ENCODE results near the gene P4HTM.
"Not testable (repeated sequence)": the region's sequence is repeated elsewhere in the genome, so short reads cannot be mapped to it uniquely, and the experiment has no call there.

P4HTM gene

GRCh38 chr3:48984663-48985062, 5.4 kb upstream of the P4HTM start:
- no peak for DNase-seq

- no peak for DNase-seq
Measured at GRCh38 chr3:48985831-48986376, 4.1 kb upstream of the P4HTM start.

GRCh38 chr3:48989126-48989795, 780 bp upstream of the P4HTM start:
- DNase-seq: no peak

GRCh38 chr3:48990636-48991469, 812 bp downstream of the P4HTM start:
- no peak for DNase-seq

DNA sequence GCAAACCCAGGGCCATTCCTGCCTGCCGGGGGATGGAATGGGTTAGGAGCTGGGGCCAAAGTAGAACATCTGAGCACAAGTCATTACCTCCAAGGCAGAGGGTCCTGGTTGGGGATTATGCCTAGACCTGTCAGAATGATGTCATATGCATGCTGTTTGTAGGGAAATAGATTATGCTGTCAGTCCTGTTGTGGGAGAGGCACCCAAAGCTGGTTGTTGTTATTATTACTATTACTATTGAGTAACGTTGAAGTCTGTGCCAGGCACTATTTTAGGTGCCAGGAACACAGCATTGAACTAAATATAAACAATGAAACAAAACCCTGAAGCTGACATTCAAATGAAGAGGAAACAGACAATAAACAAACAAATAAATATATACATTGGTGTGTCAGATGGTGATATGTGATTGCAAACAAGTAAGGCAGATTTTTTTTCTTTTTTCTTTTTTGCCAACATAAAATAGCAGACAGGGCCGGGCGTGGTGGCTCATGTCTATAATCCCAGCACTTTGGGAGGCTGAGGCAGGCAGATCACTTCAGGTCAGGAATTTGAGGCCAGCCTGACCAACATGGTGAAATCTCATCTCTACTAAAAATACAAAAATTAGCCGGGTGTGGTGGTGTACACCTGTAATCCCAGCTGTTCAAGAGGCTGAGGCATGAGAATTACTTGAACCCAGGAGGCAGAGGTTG, 2.0 kb downstream of the P4HTM start:
- no peak for DNase-seq

- no peak for DNase-seq
Measured at GRCh38 chr3:48993834-48994233, 3.8 kb downstream of the P4HTM start.

DNA sequence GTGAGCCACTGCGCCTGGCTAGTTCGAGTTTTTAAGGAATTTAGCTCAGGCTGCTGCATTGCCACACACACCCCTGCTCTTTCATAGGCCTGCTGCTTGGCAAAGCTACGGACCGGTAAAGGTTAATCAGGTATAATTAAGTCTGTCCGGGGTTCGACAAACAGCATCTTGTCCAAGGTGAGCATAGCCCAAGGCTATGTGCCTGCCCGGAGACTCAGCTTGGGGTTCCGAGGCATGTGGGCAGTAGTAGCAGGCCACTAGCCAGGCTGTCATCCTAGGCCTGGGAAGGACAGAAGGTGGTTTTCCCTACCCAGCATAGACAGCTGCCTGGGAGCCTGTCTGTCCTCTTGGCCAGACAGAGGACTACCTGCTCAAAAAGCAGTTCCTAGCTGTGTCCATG, 6.6 kb downstream of the P4HTM start:
- no peak for DNase-seq

- DNase-seq: no peak
Measured at GRCh38 chr3:48997102-48997635, 7.1 kb downstream of the P4HTM start.

- no peak for DNase-seq
Measured at GRCh38 chr3:48997714-48998637, 7.9 kb downstream of the P4HTM start.

DNA sequence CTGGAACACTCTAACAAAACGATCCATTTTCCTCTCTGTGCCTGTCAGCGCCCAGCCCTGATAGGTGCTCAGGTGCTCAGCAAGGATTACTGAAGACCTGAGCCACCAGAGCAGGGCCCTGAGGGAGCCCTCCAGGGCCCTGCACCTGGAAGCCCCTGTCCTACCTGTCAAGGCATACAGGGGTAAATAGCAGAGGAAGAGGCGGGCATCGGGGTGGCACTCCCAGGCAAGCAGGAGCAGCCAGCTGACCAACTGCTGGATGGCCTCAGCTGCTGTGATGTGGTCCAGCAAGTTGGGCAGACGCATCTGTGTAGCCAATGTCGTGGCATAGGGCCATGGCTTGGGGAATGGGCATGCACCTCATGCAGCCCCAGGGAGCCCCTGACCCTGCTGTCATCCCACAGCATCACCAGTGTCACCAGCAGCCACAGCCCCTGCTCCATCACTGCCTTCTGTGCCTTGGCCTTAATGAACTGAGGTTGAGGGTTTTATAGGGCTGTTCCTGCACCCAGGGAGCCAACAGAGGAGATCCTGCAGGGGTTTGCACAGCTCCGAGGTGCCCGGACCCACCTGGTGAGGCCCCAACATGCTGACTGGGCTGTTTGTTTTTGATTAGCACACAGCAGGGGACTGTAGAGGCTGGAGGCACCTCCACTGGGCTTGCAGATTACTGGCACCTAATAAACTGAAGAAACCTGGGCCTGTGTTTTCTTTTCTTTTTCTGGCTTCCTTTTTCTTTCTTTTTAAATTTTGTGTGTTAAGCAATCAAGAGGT, 9.2 kb downstream of the P4HTM start:
- DNase-seq: no peak

- DNase-seq: no peak
Measured at GRCh38 chr3:49001155-49001554, 11.1 kb downstream of the P4HTM start.

DNA sequence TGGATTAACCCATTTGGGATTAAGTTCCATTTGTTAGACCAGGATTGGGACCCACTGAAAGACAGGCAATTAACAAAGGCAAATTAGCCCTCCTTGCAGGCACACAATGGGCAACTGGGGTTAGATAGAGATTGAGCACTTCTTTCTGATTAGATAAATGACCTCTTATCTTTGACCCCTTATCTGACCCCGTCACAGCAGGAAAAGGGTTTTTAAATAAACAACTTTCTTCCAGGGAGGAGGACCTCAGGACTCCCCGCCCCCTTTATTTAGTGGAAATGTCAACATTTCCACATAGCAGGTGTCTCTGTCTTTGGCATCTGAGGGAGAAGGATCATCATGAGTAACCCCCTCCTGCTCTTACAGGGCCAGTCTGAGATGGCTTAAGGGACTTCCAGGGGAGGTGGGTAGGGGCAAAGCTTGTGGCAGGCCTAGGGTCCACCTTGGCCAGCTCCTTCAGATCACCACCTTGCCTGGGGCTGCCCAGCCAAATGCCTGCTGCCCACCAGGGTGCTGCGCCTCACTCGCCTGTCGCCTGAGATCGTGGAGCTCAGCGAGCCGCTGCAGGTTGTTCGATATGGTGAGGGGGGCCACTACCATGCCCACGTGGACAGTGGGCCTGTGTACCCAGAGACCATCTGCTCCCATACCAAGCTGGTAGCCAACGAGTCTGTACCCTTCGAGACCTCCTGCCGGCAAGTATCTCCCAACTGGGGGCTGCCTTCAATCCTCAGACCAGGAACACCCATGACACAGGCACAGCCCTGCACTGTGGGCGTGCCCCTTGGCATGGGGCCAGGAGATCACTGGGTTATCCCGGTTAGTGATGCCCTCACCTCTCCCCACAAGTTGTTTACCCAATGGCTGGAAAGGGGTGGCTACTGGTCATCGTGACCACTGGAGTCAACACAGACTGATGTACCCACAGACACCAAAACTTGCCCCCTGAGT, 14.6 kb downstream of the P4HTM start:
- no peak for DNase-seq

DNA sequence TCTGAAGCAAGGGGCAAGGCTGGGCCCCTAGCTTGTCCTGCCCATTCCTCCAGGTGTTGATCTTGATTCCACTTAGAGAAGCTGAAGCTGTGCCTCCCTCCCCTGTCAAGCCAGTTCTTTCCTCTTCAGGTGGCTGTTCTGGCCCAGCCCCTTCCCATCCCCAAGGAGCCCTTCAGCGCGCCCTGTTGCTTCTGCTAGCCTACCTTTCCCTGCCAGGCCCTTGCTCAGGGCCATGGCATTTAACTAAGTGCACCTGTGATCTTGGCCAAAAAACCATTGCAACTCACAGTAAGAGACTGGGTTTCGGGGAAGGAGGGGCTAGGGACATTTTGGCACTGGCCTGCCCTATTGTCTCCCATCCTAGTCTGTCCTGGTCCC, 15.3 kb downstream of the P4HTM start:
- DNase-seq: no peak

GRCh38 chr3:49005998-49006397, 16.0 kb downstream of the P4HTM start:
- DNase-seq: no peak

- DNase-seq: no peak
Measured at GRCh38 chr3:49006408-49007067, 16.5 kb downstream of the P4HTM start.

DNA sequence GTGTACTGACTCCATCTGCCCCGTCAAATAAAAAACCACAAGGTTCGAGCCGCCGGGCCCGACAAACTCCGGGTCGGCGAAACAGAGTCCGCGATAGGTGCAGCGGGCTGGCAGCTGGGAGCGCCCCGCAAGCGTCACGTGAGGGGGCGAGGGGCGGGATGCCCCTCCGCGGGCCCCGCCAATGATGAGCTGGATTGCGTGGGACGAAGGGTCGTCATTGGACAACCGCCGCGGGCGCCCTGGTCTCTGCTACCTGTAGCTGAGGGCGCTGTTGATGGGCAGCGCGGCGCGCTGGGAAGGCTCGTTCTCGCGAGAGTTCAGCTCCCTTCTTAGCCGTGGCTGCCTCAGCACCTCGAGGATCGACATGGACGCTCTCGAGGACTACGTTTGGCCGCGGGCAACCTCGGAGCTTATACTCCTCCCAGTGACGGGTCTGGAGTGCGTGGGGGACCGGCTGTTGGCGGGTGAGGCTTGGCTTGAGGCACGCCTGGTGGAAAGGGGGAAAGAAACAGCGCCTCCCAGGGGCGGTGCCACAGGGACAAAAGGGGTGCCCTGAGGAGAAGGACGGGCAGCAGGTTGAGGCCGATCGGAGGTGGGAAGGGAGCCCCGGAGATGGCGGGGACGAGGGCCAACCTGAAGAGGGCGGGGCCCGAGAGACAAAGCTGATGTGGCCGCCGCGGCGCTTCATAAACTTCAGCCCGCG, 17.2 kb downstream of the P4HTM start, which contains the start of gene WDR6:
Gene WDR6 (plus strand): TSS at position 324 of the 703 bp plus-strand sequence. CDS start 41 bp downstream, at position 365.
- DNase-seq: peak; percentile 75

DNA sequence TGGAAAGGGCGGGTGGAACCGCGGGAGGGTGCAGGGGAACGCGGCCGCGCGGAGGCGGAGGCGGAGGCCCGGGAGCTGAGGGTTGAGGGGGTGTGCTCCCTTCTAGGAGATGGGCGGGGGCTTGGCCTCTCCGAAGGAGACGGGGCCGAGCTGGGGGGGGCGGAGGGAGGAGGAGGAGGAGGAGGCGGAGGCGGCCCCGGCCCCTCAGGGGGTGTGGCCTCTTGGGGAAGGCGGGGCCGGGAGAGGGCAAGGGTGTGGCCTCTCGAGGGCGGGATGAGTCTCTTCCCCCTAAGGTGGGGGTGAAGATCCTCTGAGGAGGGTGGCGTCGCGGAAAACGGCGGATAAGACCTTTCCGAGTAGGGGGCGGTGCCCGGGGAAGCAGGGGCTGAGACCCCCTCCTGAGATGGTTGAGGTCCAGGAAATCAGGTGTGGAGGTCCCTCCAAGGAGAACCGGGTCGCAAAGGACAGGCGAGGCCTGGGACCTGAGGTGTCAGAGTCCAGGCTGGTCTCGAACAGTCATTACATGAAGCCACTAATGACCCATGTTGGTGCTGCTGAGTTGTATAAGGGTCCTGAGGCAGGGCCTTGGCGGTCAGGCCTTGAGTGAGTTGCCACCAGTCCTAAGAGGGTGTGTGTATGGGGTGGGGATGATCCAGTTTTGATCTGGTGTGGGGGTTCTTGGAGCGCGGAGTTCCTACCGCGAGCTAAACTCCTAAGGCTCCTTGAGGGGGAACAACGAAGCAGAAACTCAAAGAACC, 17.9 kb downstream of the P4HTM start:
- DNase-seq: no peak

GRCh38 chr3:49008627-49009026, 18.6 kb downstream of the P4HTM start:
- not testable (repeated sequence) for DNase-seq

Measured in NCI-H2081 treated with DMSO at 0.1 percent for 48 hours (cell line).